WTC11 (cell line): ENCODE data around the gene TM9SF4. TPM values are rescaled to one million over a fixed set of nuclear protein-coding genes. Genes with fewer than 3 reads are reported as not detected.

ENCODE experiments used
- ATAC-seq: fragments of 200-7000 bp; cut with Tn5 transposase; 2 replicates; pipeline ENCODE4 v1.10.0; 2021; ENCODE audit warnings: mild to moderate bottlenecking, moderate library complexity
- CTCF ChIA-PET: fragments of 300-600 bp; sonication (Branson Sonifier 250); formaldehyde crosslinking; loops from one replicate; lab custom pipeline; 2021; ENCODE audit warnings: antibody characterized with exemption; lab: Charles Lee
- POLR2A ChIA-PET: fragments of 350-600 bp; sonication (Branson Sonifier 250); formaldehyde crosslinking; loops from one replicate; lab custom pipeline; 2021; ENCODE audit warnings: antibody characterized with exemption; lab: Charles Lee
- DNase-seq: peaks from one replicate; pipeline ENCODE4 v3.0.0; 2021; ENCODE audit warnings: low spot score
- H3K27ac Mint-ChIP-seq: 2 replicates; pipeline ENCODE4 v1.8.0; 2021; ENCODE audit warnings: mixed read lengths
- H3K27me3 Mint-ChIP-seq: 2 replicates; pipeline ENCODE4 v1.8.0; 2021; ENCODE audit warnings: low read depth, mild to moderate bottlenecking, moderate library complexity, mixed read lengths
- H3K36me3 Mint-ChIP-seq: 2 replicates; pipeline ENCODE4 v1.8.0; 2021; ENCODE audit warnings: mixed read lengths
- H3K4me1 Mint-ChIP-seq: 2 replicates; pipeline ENCODE4 v1.8.0; 2022; ENCODE audit warnings: mixed read lengths
- H3K4me3 Mint-ChIP-seq: 2 replicates; pipeline ENCODE4 v1.8.0; 2021; ENCODE audit warnings: mild to moderate bottlenecking, moderate library complexity, mixed read lengths
- H3K9me3 Mint-ChIP-seq: 2 replicates; pipeline ENCODE4 v1.8.0; 2021; ENCODE audit warnings: mixed read lengths
- CBFB ChIP-seq: sonication (generic); formaldehyde crosslinking; IDR thresholded peaks from 2 replicates; pipeline ENCODE4 v1.8.1; 2022; ENCODE audit warnings: mild to moderate bottlenecking, low read depth, missing genetic modification reagents
- E2F4 ChIP-seq: sonication (generic); formaldehyde crosslinking; IDR thresholded peaks from 2 replicates; pipeline ENCODE4 v1.8.1; 2022; ENCODE audit warnings: low read depth, mild to moderate bottlenecking, moderate library complexity, missing genetic modification reagents, borderline replicate concordance
- ELF4 ChIP-seq: sonication (generic); formaldehyde crosslinking; IDR thresholded peaks from 2 replicates; pipeline ENCODE4 v1.8.1; 2022; ENCODE audit warnings: low read depth, mild to moderate bottlenecking, moderate library complexity, missing genetic modification reagents
- FOXJ3 ChIP-seq: sonication (generic); formaldehyde crosslinking; IDR thresholded peaks from 2 replicates; pipeline ENCODE4 v1.9.0; 2021; ENCODE audit warnings: missing genetic modification reagents, mild to moderate bottlenecking, borderline replicate concordance
- GTF2I ChIP-seq: fragments of 250-450 bp; sonication (Bioruptor Pico); conservative IDR thresholded peaks from 2 replicates; pipeline ENCODE4 v1.4.0; 2021; ENCODE audit warnings: mild to moderate bottlenecking
- IRF1 ChIP-seq: sonication (generic); formaldehyde crosslinking; IDR thresholded peaks from 2 replicates; pipeline ENCODE4 v1.8.0; 2023; ENCODE audit warnings: missing genetic modification reagents
- MLX ChIP-seq: sonication (generic); formaldehyde crosslinking; IDR thresholded peaks from 2 replicates; pipeline ENCODE4 v1.8.1; 2023; ENCODE audit warnings: mild to moderate bottlenecking, missing genetic modification reagents, moderate library complexity
- NFE2L1 ChIP-seq: sonication (generic); formaldehyde crosslinking; IDR thresholded peaks from 2 replicates; pipeline ENCODE4 v1.8.1; 2023; ENCODE audit warnings: missing genetic modification reagents
- NFYB ChIP-seq: sonication (generic); formaldehyde crosslinking; conservative IDR thresholded peaks from 2 replicates; pipeline ENCODE4 v1.8.0; 2022; ENCODE audit warnings: low read depth, missing genetic modification reagents
- PRRX2 ChIP-seq: fragments of 250-450 bp; sonication (Bioruptor Pico); IDR thresholded peaks from 2 replicates; pipeline ENCODE4 v1.8.0; 2021; ENCODE audit warnings: mild to moderate bottlenecking
- SMAD3 ChIP-seq: sonication (generic); formaldehyde crosslinking; IDR thresholded peaks from 2 replicates; pipeline ENCODE4 v1.8.0; 2022; ENCODE audit warnings: missing genetic modification reagents, mild to moderate bottlenecking, borderline replicate concordance
- SMAD4 ChIP-seq: sonication (generic); formaldehyde crosslinking; IDR thresholded peaks from 2 replicates; pipeline ENCODE4 v1.8.0; 2022; ENCODE audit warnings: mild to moderate bottlenecking, missing genetic modification reagents
- STAT6 ChIP-seq: sonication (generic); formaldehyde crosslinking; conservative IDR thresholded peaks from 2 replicates; pipeline ENCODE4 v1.8.1; 2023; ENCODE audit warnings: mild to moderate bottlenecking, low read depth, missing genetic modification reagents, moderate library complexity
- ZMAT4 ChIP-seq: fragments of 250-450 bp; sonication (Bioruptor Pico); IDR thresholded peaks from 2 replicates; pipeline ENCODE4 v1.9.0; 2021; ENCODE audit warnings: mild to moderate bottlenecking
- ZNF232 ChIP-seq: sonication (generic); formaldehyde crosslinking; IDR thresholded peaks from 2 replicates; pipeline ENCODE4 v1.8.0; 2022; ENCODE audit warnings: mild to moderate bottlenecking, missing genetic modification reagents
- ZNF281 ChIP-seq: sonication (generic); formaldehyde crosslinking; IDR thresholded peaks from 2 replicates; pipeline ENCODE4 v1.8.0; 2023; ENCODE audit warnings: mild to moderate bottlenecking, missing genetic modification reagents
- ZNF396 ChIP-seq: fragments of 250-450 bp; sonication (Bioruptor Pico); IDR thresholded peaks from 2 replicates; pipeline ENCODE4 v1.8.0; 2021; ENCODE audit warnings: mild to moderate bottlenecking, moderate library complexity, borderline replicate concordance
- total RNA-seq: library from RNA; stranded (reverse); gene quantifications from 3 replicates; pipeline ENCODE4 v1.2.3, GENCODE V29; 2021

The TM9SF4 gene
- total RNA-seq, 1 experiment from 2014 or later: 44.8 TPM

GRCh38 chr20:32113591-32114260, 4.2 kb downstream of the TM9SF4 start:
- H3K36me3 Mint-ChIP-seq: peaks cover 5% of the 10 kb centered on the region
- DNase-seq (no peak), ATAC-seq (no peak)
- H3K4me1 Mint-ChIP-seq: peaks cover 23% of the 10 kb centered on the region
- CTCF ChIA-PET: no interaction called here
- no peak overlapping the region for H3K4me3 Mint-ChIP-seq
- no peak overlapping the region for H3K27ac Mint-ChIP-seq
- POLR2A ChIA-PET: no interaction called here
- TF ChIP-seq MLX: no peak
- TF ChIP-seq PRRX2: no peak
- no peak for TF ChIP-seq ZMAT4 (CRISPR knock-in tag)
- no peak for TF ChIP-seq IRF1 (CRISPR knock-in tag)
- TF ChIP-seq E2F4 (CRISPR knock-in tag): no peak
- no peak for TF ChIP-seq FOXJ3
- no peak for TF ChIP-seq NFYB (CRISPR knock-in tag)
- no peak for TF ChIP-seq ZNF281 (CRISPR knock-in tag)
- no peak for TF ChIP-seq ZNF396
- TF ChIP-seq ZNF232: no peak
- TF ChIP-seq NFE2L1 (CRISPR knock-in tag): no peak
- no peak for TF ChIP-seq GTF2I (CRISPR knock-in tag)
- no peak for TF ChIP-seq SMAD4 (CRISPR knock-in tag)
- TF ChIP-seq CBFB (CRISPR knock-in tag): no peak
- TF ChIP-seq STAT6: no peak
- TF ChIP-seq ELF4 (CRISPR knock-in tag): no peak
- TF ChIP-seq SMAD3 (CRISPR knock-in tag): no peak
- H3K27me3 Mint-ChIP-seq: no peaks in the 10 kb centered on the region
- H3K9me3 Mint-ChIP-seq: no peaks in the 10 kb centered on the region
